ENCODE results near the gene DLEC1. TPM values are rescaled to one million over a fixed set of nuclear protein-coding genes. Genes with fewer than 3 reads are reported as not detected.

The DLEC1 gene
- total and polyA plus RNA-seq, 9 of the 15 experiments (the other 6 are each of a cell fraction or from before 2014, with no cell fraction given) = 0.07 to 0.08 TPM; not detected in 7

DNA sequence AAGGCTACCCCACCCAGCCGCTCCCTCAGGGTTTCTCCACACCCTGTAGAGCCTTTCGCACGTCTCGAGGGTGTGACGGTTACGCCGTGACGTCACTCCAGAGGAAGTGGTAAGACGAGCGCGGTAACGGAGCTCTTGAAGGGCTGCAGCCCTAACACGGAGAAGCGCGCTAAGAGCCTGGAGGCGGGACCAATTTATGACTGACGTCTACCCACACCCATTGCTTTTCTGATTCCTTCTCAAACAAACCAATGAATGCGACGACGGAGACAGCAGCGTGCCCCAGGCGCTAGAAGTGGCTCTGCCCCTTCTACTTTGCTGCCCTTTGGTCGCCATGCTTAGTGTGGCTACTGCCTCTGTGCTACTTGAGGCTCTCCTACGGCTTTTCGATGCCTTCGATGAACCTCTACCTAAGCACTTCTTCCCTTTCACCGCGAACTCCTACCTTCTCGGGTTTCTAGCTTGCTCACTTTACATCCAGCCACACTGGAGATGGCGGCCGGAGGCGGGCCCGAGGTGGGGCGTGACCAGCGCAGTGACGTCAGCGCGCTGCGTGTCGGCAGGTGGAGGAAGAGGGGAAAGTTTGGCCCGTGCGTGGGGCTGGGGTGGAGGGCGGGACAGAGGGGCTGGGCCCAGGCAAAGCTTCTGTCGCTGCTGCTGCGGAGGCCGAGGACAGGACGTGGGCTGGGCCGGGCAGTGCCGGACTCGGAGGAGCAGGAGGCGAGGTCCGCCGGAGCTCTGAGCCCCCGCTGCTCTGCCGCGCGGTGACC, 126.1 kb downstream of the DLEC1 start, which contains the start of gene OXSR1 (continued):
- TF ChIP-seq ILK (tag; IDR thresholded peaks at IDR 0.05; ENCODE audit: borderline replicate concordance, low read depth) (no peak), POLR2G (IDR thresholded peaks at IDR 0.05; ENCODE audit: low read depth, low read length) (peak; percentile 92), RBM15 (IDR thresholded peaks at IDR 0.05; ENCODE audit: insufficient read depth, low read length) (no peak), TCF7L2 (IDR thresholded peaks at IDR 0.05; ENCODE audit: low read depth, low read length) (peak; percentile 27; the same call in 1 of the 2 replicates), FOXA1 (IDR thresholded peaks at IDR 0.05; ENCODE audit: borderline replicate concordance) (no peak), RUNX1 (IDR thresholded peaks at IDR 0.05; ENCODE audit: low read depth) (0 out of 2 replicates have a peak, but pooled peaks have one; percentile 11), RBM17 (IDR thresholded peaks at IDR 0.05; ENCODE audit: borderline replicate concordance, low read depth, low read length) (no peak), ZNF717 (CRISPR knock-in tag; IDR thresholded peaks at IDR 0.05) (no peak), GATAD2B (IDR thresholded peaks at IDR 0.05; ENCODE audit: borderline replicate concordance) (peak; percentile 46; the same call in 1 of the 2 replicates), EHMT2 (IDR thresholded peaks at IDR 0.05) (no peak), ZKSCAN8 (CRISPR knock-in tag; IDR thresholded peaks at IDR 0.05) (no peak), KAT2B (IDR thresholded peaks at IDR 0.05; ENCODE audit: low read depth, low read length) (no peak), FOXK1 (CRISPR knock-in tag; IDR thresholded peaks at IDR 0.05; ENCODE audit: borderline replicate concordance) (no peak), ZNF146 (CRISPR knock-in tag; IDR thresholded peaks at IDR 0.05; ENCODE audit: unreplicated experiment) (no peak), SP1 (CRISPR knock-in tag; IDR thresholded peaks at IDR 0.05) (peak; percentile 98), NR4A1 (CRISPR knock-in tag; IDR thresholded peaks at IDR 0.05) (no peak), NR4A1 (tag; IDR thresholded peaks at IDR 0.05) (no peak), SMAD1 (IDR thresholded peaks at IDR 0.05; ENCODE audit: low read depth, low read length, partially characterized antibody) (no peak), FOXP1 (CRISPR knock-in tag; IDR thresholded peaks at IDR 0.05) (peak; percentile 78; the same call in 1 of the 2 replicates), PHF21A (IDR thresholded peaks at IDR 0.05; ENCODE audit: borderline replicate concordance, low read depth) (no peak), ZNF165 (CRISPR knock-in tag; IDR thresholded peaks at IDR 0.05; ENCODE audit: borderline replicate concordance) (no peak), CEBPB (tag; IDR thresholded peaks at IDR 0.05) (peak; percentile 71), POLR2H (tag; IDR thresholded peaks at IDR 0.05; ENCODE audit: low read depth) (peak; percentile 49; the same call in 1 of the 2 replicates), SRSF3 (IDR thresholded peaks at IDR 0.05; ENCODE audit: insufficient read depth, low read length) (no peak)
- TF ChIP-seq, protein P1, sequence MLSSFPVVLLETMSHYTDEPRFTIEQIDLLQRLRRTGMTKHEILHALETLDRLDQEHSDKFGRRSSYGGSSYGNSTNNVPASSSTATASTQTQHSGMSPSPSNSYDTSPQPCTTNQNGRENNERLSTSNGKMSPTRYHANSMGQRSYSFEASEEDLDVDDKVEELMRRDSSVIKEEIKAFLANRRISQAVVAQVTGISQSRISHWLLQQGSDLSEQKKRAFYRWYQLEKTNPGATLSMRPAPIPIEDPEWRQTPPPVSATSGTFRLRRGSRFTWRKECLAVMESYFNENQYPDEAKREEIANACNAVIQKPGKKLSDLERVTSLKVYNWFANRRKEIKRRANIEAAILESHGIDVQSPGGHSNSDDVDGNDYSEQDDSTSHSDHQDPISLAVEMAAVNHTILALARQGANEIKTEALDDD (IDR thresholded peaks at IDR 0.05) = no peak
- TF ChIP-seq, protein P2, sequence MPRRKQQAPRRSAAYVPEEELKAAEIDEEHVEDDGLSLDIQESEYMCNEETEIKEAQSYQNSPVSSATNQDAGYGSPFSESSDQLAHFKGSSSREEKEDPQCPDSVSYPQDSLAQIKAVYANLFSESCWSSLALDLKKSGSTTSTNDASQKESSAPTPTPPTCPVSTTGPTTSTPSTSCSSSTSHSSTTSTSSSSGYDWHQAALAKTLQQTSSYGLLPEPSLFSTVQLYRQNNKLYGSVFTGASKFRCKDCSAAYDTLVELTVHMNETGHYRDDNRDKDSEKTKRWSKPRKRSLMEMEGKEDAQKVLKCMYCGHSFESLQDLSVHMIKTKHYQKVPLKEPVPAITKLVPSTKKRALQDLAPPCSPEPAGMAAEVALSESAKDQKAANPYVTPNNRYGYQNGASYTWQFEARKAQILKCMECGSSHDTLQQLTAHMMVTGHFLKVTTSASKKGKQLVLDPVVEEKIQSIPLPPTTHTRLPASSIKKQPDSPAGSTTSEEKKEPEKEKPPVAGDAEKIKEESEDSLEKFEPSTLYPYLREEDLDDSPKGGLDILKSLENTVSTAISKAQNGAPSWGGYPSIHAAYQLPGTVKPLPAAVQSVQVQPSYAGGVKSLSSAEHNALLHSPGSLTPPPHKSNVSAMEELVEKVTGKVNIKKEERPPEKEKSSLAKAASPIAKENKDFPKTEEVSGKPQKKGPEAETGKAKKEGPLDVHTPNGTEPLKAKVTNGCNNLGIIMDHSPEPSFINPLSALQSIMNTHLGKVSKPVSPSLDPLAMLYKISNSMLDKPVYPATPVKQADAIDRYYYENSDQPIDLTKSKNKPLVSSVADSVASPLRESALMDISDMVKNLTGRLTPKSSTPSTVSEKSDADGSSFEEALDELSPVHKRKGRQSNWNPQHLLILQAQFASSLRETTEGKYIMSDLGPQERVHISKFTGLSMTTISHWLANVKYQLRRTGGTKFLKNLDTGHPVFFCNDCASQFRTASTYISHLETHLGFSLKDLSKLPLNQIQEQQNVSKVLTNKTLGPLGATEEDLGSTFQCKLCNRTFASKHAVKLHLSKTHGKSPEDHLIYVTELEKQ (CRISPR knock-in tag; IDR thresholded peaks at IDR 0.05) = no peak
